Neural cell (in vitro differentiated cells): Measurements from ENCODE around the gene SEC11C. TPM values are rescaled to one million over a fixed set of nuclear protein-coding genes. Genes with fewer than 3 reads are reported as not detected.

Source experiments
- H2AFZ ChIP-seq: fragments of 200-600, 300-800 bp; sonication (generic), shearing (Covaris generic); 2 replicates; pipeline ENCODE4 v1.6.0; 2014; ENCODE audit warnings: low read depth, mild to moderate bottlenecking, antibody characterized with exemption, low read length, moderate library complexity
- H3F3A ChIP-seq: fragments of 200-600 bp; shearing (Covaris generic); 2 replicates; pipeline ENCODE4 v1.6.1; 2016; ENCODE audit warnings: mild to moderate bottlenecking, moderate library complexity, mixed read lengths, antibody characterized with exemption, low read length; ENCODE audit not compliant: insufficient read depth, poor library complexity, severe bottlenecking
- H3K27ac ChIP-seq: fragments of 200-600, 300-800 bp; sonication (generic), shearing (Covaris generic); 2 replicates; pipeline ENCODE4 v1.5.1; 2014; ENCODE audit warnings: mild to moderate bottlenecking, low read length, moderate library complexity
- H3K27me3 ChIP-seq: fragments of 300-800, 200-600 bp; sonication (generic), shearing (Covaris generic); 2 replicates; pipeline ENCODE4 v1.6.0; 2014; ENCODE audit warnings: mild to moderate bottlenecking, low read depth, low read length, moderate library complexity; ENCODE audit not compliant: insufficient read depth
- H3K36me3 ChIP-seq: fragments of 300-800, 200-600 bp; sonication (generic), shearing (Covaris generic); 2 replicates; pipeline ENCODE4 v1.5.1; 2014; ENCODE audit warnings: mild to moderate bottlenecking, antibody characterized with exemption, low read length, moderate library complexity; ENCODE audit not compliant: insufficient read depth
- H3K4me2 ChIP-seq: fragments of 300-800, 200-600 bp; sonication (generic), shearing (Covaris generic); 2 replicates; pipeline ENCODE4 v1.6.0; 2014; ENCODE audit warnings: mild to moderate bottlenecking, low read length
- H3K4me3 ChIP-seq: fragments of 300-800, 200-600 bp; sonication (generic), shearing (Covaris generic); 2 replicates; pipeline ENCODE4 v1.5.1; 2014; ENCODE audit warnings: mild to moderate bottlenecking, low read length, moderate library complexity
- H3K79me2 ChIP-seq: fragments of 200-600 bp; shearing (Covaris generic); replicated peaks from 2 replicates; pipeline ENCODE4 v1.6.0; 2014; ENCODE audit warnings: mild to moderate bottlenecking, low read length, moderate library complexity; ENCODE audit not compliant: insufficient read depth
- H3K9ac ChIP-seq: fragments of 300-800, 200-600 bp; sonication (generic), shearing (Covaris generic); 2 replicates; pipeline ENCODE4 v1.6.1; 2016; ENCODE audit warnings: mild to moderate bottlenecking, low read length, mixed read lengths
- H3K9me2 ChIP-seq: fragments of 200-600 bp; shearing (Covaris generic); 2 replicates; pipeline ENCODE4 v1.6.1; 2016; ENCODE audit warnings: mild to moderate bottlenecking, low read length, mixed read lengths; ENCODE audit not compliant: insufficient read depth
- H3K9me3 ChIP-seq: fragments of 200-600, 300-800 bp; sonication (generic), shearing (Covaris generic); 2 replicates; pipeline ENCODE4 v1.6.1; 2016; ENCODE audit warnings: mild to moderate bottlenecking, mixed run types, low read length, moderate library complexity, mixed read lengths
- H4K20me1 ChIP-seq: fragments of 200-600 bp; shearing (Covaris generic); 2 replicates; pipeline ENCODE4 v1.6.1; 2016; ENCODE audit warnings: mild to moderate bottlenecking, mixed run types; ENCODE audit not compliant: insufficient read depth
- CTCF ChIP-seq: fragments of 450-650 bp; IDR thresholded peaks from 2 replicates; pipeline ENCODE4 v1.5.1; 2014; ENCODE audit warnings: antibody characterized with exemption, mild to moderate bottlenecking, moderate library complexity; ENCODE audit not compliant: poor library complexity, severe bottlenecking
- EP300 ChIP-seq: fragments of 450-650 bp; conservative IDR thresholded peaks from 2 replicates; pipeline ENCODE4 v1.6.1; 2014; ENCODE audit warnings: antibody characterized with exemption, mild to moderate bottlenecking, moderate library complexity; ENCODE audit not compliant: poor library complexity, severe bottlenecking
- EZH2 ChIP-seq: fragments of 200-600, 300-800 bp; shearing (Covaris generic), sonication (generic); IDR thresholded peaks from 2 replicates; pipeline ENCODE4 v1.6.1; 2014; ENCODE audit warnings: antibody characterized with exemption, low read length, borderline replicate concordance, mild to moderate bottlenecking; ENCODE audit not compliant: insufficient read depth, poor library complexity, severe bottlenecking
- MXI1 ChIP-seq: fragments of 450-650 bp; conservative IDR thresholded peaks from 2 replicates; pipeline ENCODE4 v1.6.1; 2014; ENCODE audit warnings: antibody characterized with exemption, mild to moderate bottlenecking; ENCODE audit not compliant: poor library complexity, severe bottlenecking
- RAD21 ChIP-seq: fragments of 450-650 bp; conservative IDR thresholded peaks from 2 replicates; pipeline ENCODE4 v1.6.1; 2014; ENCODE audit warnings: antibody characterized with exemption, mild to moderate bottlenecking, moderate library complexity
- SMC3 ChIP-seq: fragments of 450-650 bp; conservative IDR thresholded peaks from 2 replicates; pipeline ENCODE4 v1.6.1; 2014; ENCODE audit warnings: antibody characterized with exemption, mild to moderate bottlenecking, moderate library complexity; ENCODE audit not compliant: poor library complexity
- TAF1 ChIP-seq: IDR thresholded peaks from 2 replicates; pipeline ENCODE4 v1.6.1; 2012; ENCODE audit warnings: low read depth
- polyA plus RNA-seq: library from polyadenylated mRNA; depleted of rRNA; stranded (reverse); fragments of >200 nt; gene quantifications from 2 replicates; pipeline ENCODE4 v1.2.3, GENCODE V29; 2014
- TF ChIP-seq, protein P1 (sequence below): IDR thresholded peaks from 2 replicates; pipeline ENCODE4 v1.6.1; 2012; ENCODE audit warnings: borderline replicate concordance

The SEC11C gene
- polyA plus RNA-seq, 1 donor from 2014 or later, result 211 TPM

GRCh38 chr18:59202258-59202820 is 62.7 kb downstream of the SEC11C start:
- Histone ChIP-seq H3K4me2 (no peak overlapping the region), H4K20me1 (no peaks in the 10 kb centered on the region), H3K9me2 (no peaks in the 10 kb centered on the region), H3K27me3 (no peaks in the 10 kb centered on the region), H3K9ac (no peak overlapping the region), H3K4me3 (no peak overlapping the region), H3K27ac (no peak overlapping the region), H2AFZ (no peak overlapping the region), H3K36me3 (no peaks in the 10 kb centered on the region), H3F3A (no peaks in the 10 kb centered on the region), H3K79me2 (no peaks in the 10 kb centered on the region), H3K9me3 (no peaks in the 10 kb centered on the region)
- TF ChIP-seq EZH2, result no peak
- TF ChIP-seq TAF1, result no peak

DNA sequence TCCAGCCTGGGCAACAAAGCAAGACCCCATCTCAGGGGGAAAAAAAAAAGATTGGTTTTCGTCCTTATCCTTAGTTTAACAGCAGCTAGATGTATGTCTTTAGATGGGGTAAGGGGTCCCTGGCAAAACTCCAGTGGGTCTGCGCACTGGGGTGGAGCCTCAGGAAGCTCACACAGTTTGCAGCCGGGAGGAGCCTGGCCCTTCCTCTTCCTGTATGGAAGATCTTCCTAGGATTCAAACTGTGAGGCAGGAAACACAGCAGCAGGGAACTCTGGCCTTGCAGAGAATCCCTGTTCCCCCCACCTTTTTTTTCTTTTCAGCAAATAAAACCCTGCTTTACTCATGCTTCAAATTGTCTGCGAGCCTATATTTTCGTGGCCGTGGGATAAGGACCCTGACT is 67.8 kb downstream of the SEC11C start:
- H3K4me3 ChIP-seq, result no peak overlapping the region
- H3K9me2 ChIP-seq, result no peaks in the 10 kb centered on the region
- H3K36me3 ChIP-seq, result no peaks in the 10 kb centered on the region
- H2AFZ ChIP-seq, result no peak overlapping the region
- no peaks in the 10 kb centered on the region for H4K20me1 ChIP-seq
- H3K4me2 ChIP-seq, result no peak overlapping the region
- H3F3A ChIP-seq, result no peaks in the 10 kb centered on the region
- H3K9me3 ChIP-seq, result no peaks in the 10 kb centered on the region
- no peak overlapping the region for H3K9ac ChIP-seq
- no peak overlapping the region for H3K27ac ChIP-seq
- H3K79me2 ChIP-seq, result no peaks in the 10 kb centered on the region
- TF ChIP-seq CTCF, result no peak
- TF ChIP-seq, protein P1, sequence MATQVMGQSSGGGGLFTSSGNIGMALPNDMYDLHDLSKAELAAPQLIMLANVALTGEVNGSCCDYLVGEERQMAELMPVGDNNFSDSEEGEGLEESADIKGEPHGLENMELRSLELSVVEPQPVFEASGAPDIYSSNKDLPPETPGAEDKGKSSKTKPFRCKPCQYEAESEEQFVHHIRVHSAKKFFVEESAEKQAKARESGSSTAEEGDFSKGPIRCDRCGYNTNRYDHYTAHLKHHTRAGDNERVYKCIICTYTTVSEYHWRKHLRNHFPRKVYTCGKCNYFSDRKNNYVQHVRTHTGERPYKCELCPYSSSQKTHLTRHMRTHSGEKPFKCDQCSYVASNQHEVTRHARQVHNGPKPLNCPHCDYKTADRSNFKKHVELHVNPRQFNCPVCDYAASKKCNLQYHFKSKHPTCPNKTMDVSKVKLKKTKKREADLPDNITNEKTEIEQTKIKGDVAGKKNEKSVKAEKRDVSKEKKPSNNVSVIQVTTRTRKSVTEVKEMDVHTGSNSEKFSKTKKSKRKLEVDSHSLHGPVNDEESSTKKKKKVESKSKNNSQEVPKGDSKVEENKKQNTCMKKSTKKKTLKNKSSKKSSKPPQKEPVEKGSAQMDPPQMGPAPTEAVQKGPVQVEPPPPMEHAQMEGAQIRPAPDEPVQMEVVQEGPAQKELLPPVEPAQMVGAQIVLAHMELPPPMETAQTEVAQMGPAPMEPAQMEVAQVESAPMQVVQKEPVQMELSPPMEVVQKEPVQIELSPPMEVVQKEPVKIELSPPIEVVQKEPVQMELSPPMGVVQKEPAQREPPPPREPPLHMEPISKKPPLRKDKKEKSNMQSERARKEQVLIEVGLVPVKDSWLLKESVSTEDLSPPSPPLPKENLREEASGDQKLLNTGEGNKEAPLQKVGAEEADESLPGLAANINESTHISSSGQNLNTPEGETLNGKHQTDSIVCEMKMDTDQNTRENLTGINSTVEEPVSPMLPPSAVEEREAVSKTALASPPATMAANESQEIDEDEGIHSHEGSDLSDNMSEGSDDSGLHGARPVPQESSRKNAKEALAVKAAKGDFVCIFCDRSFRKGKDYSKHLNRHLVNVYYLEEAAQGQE, result no peak
- no peak for TF ChIP-seq RAD21
- TF ChIP-seq SMC3, result no peak
- TF ChIP-seq EP300, result no peak
- TF ChIP-seq TAF1, result no peak
- TF ChIP-seq MXI1, result no peak
- H3K27me3 ChIP-seq, result no peaks in the 10 kb centered on the region

Other genes with a start within 250 kb of the SEC11C start
- not detected in 2 replicates for gene GRP, start 80.3 kb downstream of the SEC11C start, polyA plus RNA-seq
- gene RAX, start 133.6 kb downstream of the SEC11C start, polyA plus RNA-seq, result not detected in 2 replicates
- gene CPLX4, start 178.8 kb downstream of the SEC11C start, polyA plus RNA-seq, result not detected in 2 replicates
- gene LMAN1, start 219.4 kb downstream of the SEC11C start, polyA plus RNA-seq, result 49.8 and 50.3 TPM in 2 replicates